Esophagus muscularis mucosa (tissue), 3 donors: Measurements from ENCODE around the gene IL32.

Experiments used
- POLR2A ChIP-seq: fragments of 450-650 bp; IDR thresholded peaks from one replicate; pipeline ENCODE4 v1.6.1; 2017; ENCODE audit warnings: antibody characterized with exemption, moderate library complexity, mild to moderate bottlenecking, low read depth
- POLR2AphosphoS5 ChIP-seq, 2 donors: sonication (generic); formaldehyde crosslinking; IDR thresholded peaks; one replicate each; pipeline ENCODE4 v1.6.1; 2017; ENCODE audit warnings: antibody characterized with exemption in 2 of 2
- TF ChIP-seq, protein P1 (sequence below), 3 experiments: fragments of 200-600 bp in 2 of 3; fragments of 450-650 bp in 1 of 3; sonication (generic) in 2 of 3; IDR thresholded peaks; one replicate each; pipeline ENCODE4 v1.5.1; 2017 to 2019; ENCODE audit warnings: antibody characterized with exemption in 3 of 3, mild to moderate bottlenecking in 2 of 3, moderate library complexity in 1 of 3

DNA sequence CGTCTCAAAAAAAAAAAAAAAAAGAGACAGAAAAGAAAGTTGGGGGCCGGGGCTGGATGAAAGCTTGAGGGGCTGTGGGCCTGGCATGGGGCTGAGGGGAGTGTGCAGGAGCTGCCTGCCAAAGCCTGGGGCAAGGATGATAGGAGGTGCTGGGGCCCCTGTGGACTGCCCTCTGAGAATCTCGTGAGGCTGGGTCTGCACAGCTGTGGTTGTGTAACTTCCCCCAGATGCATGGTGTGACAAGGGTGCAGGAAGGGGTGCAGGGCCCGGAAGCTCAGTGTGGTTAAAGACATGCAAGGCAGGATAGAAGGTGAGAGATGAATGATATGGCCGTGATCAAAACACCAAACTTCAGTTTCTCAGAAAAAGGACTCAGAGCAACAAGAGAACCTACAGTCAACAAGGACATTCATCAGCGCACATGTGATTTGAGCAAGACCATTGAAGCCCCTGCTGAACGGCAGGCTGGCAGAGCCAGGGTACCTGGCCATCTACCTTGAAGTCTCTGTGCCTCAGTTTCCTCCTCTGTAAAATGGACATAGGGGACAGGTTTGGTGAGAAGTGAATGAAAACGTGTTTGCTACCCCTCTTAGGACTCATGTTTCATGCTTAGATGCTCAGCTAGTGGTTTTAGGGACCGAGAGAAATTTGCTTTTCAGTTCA is 9.6 kb downstream of the IL32 start:
- TF ChIP-seq POLR2A: no peak
- TF ChIP-seq, protein P1, sequence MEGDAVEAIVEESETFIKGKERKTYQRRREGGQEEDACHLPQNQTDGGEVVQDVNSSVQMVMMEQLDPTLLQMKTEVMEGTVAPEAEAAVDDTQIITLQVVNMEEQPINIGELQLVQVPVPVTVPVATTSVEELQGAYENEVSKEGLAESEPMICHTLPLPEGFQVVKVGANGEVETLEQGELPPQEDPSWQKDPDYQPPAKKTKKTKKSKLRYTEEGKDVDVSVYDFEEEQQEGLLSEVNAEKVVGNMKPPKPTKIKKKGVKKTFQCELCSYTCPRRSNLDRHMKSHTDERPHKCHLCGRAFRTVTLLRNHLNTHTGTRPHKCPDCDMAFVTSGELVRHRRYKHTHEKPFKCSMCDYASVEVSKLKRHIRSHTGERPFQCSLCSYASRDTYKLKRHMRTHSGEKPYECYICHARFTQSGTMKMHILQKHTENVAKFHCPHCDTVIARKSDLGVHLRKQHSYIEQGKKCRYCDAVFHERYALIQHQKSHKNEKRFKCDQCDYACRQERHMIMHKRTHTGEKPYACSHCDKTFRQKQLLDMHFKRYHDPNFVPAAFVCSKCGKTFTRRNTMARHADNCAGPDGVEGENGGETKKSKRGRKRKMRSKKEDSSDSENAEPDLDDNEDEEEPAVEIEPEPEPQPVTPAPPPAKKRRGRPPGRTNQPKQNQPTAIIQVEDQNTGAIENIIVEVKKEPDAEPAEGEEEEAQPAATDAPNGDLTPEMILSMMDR (IDR thresholded peaks at IDR 0.05): no peak
- TF ChIP-seq POLR2AphosphoS5 (IDR thresholded peaks at IDR 0.05): no peak
